ENCODE measurements around the gene FEN1.

Gene FEN1

DNA sequence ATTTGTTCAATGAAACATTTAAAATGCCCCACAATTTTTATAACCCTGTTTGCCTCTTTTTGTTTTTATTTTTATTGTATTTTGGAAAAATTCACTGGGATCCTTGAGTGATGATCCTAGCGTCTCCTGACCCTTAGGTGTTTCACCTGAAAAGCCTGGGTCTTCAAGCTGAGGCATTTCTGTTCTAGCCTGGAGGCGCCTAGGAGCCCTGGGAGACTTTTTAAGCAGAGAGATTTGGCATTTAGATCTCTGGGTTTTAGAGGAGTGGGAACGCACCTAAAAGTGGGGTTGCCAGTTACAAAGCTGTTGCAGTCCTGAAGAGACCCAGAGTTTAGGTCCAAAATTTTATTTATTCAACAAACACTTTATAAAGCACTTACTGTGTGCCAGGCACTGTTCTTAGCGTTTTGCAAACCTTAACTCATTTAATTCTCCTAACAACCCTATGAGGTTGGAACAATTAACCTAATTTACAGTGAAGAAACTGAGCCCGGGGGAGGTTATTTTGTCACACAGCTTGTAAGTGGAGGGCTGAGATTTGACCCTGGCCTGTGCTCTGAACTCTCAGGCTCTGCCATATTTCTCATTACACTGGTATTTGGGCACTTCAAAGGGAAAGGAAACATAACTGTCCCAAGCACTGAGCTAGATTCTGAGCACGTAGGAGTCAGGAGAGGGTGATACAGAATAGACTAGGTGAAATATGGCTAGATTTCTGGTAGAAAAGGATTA lies 24.9 kb downstream of the FEN1 start:
- DNase-seq (ENCODE audit: low read depth) = no peak

DNA sequence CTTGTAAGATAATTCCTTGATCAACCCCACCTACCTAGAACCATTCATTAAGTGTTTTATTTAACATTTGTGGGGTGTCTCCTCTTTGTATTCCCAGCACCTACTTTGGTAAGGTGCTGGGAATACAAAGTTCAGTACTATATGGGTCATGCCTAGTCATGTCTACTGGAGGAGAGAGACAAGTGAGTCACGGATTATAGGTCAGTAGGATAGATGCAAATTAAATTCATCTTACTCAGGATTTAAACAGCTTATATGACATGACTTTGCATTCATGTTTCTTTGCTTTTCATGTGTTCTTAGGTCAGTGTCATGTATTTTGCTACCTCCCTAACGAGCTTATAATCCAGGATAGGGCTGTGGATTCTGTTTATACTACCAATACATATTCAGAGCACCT lies 27.5 kb downstream of the FEN1 start:
- DNase-seq (ENCODE audit: low read depth) = no peak

DNA sequence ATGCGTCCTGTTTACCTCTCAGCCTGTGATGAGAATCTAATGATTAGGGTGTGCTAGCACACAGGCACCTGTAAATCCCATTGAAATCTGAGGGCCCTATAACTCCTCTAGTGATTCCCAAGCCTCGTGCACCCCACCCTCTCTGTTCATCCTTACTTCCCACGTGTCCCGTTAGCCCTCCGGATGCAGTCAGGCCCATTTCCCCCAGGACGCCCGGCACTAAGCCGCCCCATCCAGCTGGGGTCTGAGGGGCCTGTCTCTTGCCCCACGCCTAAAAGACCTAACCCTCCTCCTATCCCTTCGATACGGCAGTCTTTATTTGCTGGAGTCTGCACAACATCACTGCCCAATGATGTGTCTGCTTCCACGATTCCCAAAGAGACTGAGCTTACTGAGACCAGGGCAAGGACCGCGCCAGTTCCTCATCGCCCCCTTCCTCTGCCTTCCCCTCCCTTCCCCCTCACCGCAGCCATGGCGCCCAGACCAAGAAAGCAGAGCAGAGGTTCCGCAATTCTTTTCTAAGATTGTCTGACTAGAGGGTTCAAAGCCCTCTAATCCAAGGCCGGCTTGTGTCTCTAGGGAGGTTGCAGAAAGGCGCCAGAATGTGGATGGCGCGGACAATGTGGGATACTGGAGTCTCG lies 34.3 kb downstream of the FEN1 start:
- no peak for DNase-seq (ENCODE audit: low read depth)

DNA sequence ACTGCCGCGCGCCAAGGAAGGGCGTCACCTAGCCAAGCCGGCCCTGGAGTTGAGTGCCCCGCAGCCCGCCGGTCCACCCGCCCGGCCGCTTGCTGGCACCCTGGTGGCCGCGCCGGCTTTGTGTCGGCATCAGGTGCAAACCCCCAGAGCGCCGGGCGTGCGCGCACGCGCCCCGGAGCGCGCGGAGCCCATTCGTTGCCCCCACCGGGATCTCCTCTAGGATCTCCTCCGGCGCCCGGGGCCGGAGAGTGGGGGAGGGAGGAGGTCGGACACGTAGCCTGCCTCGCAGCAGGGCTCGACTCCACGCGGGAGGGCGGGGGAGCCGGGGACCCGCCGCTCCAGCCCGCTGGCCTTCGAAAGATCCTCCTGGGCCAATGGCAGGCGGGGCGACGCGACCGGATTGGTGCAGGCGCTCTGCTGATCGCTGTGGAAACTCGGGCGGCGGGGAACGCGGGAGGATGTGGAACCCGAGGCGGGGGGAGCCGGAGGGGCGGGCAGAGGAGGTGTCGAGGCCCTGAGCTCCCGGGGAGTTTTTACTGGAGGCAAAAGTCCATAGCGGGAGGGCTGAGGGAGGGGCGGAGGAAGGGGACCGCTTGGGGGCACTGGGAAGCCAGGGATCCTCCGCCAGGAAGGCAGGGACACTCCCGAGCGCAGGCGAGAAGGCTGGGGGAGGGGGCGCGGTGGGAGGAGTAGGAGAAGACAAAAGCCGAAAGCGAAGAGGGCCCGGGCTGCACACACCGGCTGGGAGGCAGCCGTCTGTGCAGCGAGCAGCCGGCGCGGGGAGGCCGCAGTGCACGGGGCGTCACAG lies 35.1 kb downstream of the FEN1 start, which contains the start of gene FADS2:
Gene FADS2 (plus strand): TSS at position 730 of the 808 bp plus-strand sequence. CDS start 91 bp downstream, outside the sequence.
- DNase-seq (ENCODE audit: low read depth) = peak; percentile 85

DNA sequence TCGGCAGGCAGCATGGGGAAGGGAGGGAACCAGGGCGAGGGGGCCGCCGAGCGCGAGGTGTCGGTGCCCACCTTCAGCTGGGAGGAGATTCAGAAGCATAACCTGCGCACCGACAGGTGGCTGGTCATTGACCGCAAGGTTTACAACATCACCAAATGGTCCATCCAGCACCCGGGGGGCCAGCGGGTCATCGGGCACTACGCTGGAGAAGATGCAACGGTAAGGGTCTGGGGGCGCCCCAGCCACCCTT lies 35.6 kb downstream of the FEN1 start:
- no peak for DNase-seq (ENCODE audit: low read depth)

DNA sequence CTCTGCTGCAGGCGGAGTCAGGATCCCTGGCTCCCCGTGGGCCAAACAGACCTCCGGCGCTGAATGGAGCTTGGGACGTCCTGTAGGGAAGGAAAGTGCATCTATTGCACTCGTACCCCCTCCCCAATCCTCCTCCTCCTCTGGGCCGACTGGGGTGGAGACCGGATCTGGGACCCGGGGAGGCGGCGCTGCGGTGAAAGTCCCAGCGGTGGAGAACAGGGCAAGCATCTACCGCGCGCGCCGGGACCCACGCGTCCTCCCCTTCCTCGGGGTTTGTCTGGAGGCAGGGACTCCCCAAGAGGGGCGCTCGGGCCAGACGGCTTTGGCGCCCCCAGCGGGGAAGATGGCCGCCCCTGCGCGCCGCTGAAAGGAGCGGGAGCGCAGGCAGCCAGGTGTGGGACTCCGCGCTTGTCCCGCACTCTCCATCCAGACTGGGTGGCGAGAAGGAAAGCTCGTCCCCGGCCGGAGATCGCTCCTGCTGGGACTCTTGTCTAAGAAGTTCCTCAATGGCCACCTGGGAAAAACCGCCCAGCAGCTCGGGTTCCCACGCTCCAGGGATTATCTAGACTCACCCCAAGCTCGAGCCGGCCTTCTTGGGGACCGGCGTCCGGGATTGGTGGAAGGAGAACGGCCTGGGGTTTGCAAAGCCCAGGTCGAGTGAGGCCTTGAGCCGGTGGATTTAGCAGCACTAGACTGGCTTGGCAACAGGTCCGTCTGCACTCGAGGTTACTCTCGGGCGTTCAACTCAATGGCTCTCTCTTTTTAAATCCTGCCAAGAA lies 36.1 kb downstream of the FEN1 start:
- DNase-seq (ENCODE audit: low read depth) = no peak

DNA sequence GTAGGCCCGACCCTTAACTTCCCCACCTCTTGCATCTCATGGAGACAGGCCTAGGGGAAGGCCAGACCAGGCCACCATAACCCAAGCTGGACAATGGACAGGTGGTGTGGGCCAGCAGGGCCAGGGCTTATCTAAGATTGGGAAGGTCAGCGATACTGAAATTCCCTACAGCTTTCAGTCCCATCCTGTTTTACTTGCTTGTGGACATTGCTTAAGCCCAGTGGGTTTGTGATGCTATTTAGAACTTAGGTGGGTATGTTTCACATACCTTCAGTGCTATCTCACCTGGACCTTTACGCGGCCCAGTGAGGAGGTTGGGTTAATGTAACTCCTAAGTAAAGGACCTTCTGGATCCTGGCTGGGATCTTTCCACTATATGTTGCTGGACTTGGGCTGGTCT lies 37.1 kb downstream of the FEN1 start:
- no peak for DNase-seq (ENCODE audit: low read depth)

DNA sequence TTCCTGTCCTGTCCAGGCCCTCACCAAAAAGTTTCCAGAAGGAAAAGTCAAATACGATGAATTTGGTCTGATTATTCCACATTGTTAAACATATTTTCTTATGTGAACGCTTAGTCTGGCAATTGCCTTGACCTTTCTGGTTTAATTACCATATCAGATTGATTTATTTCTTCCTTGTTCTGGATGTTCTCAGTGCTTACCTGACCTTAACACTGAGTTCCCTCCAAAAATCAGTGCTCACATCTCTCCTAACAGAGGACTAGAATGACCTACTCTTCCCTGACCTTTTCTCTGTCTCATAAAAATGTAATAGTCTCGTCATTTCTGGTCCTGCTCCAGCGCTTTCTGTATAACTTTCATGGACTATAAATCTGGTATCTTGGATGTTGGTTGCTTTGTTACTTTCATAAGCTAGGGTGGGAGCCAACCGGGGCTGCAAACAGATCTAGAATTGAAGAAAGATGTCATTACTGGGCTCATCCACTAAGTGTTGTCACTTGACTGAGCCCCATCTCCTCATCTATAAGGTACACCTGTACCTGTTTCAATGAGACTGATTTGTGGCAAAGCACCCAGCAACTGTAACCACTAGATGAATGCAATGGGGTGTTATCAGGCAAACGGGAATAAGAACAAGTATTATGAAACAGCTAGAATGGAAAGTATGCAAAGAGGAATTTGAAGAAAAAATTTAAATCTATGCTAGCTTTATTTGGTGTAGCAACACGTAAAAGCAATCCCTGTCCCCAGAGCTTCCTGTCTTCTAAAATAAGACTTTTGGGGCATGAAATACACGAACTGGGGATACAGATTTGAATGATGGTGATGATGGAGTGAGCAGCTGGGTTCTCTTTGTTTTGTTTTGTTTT lies 37.8 kb downstream of the FEN1 start:
- no peak for DNase-seq (ENCODE audit: low read depth)

DNA sequence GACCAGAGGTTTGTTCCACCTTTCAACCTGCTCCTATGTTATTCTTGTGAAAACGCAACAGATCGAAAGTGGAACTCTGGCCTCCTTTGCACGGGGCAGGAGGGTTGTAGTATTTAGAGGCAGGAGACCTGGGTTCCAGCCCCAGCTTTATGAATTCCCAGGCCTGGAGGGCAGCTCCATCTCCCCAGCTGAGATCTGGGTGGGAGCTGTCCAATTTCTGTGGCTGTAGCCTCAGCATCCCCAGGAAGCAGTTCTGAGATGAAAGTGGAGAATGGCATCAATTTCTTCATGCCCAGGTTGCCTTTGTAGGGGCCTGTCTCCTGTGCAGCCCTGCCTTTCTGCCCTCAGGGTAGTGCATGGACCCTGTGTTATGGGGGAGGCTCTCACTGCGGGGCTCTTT lies 39.5 kb downstream of the FEN1 start:
- no peak for DNase-seq (ENCODE audit: low read depth)

DNA sequence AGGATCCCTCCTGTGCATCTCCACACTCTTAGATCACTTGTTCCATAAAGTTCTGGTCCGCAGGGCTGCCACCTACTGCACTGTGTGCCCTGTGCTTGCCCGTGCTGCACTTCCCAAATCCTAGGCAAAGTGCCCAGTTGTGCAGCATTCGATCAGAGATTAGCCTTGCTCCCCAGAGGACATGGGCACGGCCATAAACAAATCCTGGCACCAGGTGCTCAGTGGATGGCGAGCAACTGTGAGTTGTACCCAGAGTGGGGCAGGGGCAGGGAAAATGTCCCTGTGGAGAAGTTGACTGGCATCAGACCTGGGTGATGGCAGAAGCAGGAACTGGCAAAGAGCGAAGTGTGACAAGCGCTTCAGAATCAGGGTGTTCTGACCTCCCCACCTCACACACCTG lies 40.0 kb downstream of the FEN1 start:
- DNase-seq (ENCODE audit: low read depth) = no peak

DNA sequence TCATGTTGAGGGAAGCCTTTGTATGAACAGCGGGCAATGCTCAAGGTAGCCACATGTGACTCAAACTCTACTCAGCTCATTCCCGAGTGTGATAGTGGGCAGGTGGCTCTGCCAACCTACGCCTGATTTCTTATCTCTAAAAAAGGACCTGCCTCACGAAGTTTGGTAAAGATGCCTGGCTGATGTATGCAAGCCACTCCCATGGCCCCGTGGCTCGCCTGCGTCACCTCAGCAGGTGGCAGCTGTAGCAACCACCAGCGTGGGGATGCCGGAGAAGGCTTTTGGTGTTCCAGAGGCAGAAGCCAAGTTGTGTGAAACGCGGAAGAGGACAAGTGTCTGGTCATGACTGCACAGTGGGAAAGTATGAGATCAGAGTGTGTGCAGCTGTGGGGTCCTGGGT lies 40.8 kb downstream of the FEN1 start:
- DNase-seq (ENCODE audit: low read depth) = no peak

DNA sequence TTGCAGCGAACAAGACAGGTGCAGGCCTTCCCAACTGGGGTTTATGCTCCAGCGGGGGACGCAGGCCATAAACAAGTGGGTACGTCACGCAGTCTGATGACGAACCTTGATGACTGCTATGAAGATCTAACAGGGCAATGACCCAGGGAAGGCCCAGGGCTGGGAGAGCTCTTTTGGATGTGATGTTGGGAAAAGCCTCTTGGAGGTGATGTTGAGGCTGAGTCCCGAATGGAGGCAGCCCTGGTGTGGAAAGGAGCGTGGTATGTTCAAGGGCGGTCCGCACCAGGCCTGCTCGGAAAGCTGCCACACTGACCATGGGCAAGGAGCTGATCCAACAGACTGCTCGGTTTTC lies 41.2 kb downstream of the FEN1 start:
- no peak for DNase-seq (ENCODE audit: low read depth)

DNA sequence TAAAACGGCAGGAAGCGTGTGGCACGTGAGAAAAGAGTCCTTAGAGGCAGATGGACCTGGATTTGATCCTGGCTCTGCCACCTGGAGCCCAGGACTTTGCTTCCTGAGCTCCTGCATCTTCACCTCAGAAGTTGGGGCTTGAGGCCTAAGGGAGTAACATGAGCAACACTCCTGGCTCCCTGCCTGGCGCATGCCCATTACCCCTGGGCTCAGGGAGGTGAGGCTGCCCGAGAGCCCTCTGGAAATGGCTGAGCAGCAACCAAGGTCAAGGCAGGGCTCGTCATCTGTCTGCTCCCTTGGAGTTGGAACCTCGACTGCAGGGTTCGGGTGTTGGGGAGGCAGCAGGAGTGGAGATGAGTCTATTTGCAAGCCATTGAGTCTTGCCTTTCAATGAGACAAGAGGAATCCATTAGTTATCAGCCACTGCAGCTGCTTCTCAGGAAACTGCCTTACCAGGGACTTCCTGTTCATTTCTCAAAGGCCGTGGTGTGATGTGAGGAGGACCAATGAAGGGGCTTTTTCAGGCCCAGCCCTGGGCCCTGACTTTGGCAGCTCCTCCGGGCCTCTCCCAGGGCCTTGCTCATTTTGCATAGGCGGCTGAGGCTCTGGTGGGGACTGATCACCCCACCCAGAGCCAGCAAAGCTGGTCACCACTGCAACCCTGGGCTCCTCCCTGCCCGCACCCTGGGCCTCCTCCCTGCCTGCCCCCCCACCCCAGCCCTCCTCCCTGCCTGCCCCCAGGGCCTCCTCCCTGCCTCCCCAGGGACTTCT lies 41.8 kb downstream of the FEN1 start:
- no peak for DNase-seq (ENCODE audit: low read depth)

DNA sequence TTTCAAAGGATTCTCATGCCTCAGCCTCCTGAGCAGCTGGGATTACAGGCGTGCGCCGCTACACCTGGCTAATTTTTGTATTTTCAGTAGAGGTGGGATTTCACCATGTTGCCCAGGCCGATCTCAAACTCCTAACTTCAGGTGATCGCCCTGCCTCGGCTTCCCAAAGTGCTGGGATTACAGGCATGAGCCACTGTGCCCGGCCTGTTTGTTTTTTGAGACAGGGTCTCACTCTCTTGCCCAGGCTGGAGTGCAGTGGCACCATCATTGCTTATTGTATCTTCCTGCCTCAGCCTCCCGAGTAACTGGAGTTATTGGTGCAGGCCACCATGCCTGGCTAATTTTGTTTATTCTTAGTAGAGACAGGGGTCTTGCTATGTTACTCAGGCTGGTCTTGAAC lies 43.5 kb downstream of the FEN1 start:
- no peak for DNase-seq (ENCODE audit: low read depth)

DNA sequence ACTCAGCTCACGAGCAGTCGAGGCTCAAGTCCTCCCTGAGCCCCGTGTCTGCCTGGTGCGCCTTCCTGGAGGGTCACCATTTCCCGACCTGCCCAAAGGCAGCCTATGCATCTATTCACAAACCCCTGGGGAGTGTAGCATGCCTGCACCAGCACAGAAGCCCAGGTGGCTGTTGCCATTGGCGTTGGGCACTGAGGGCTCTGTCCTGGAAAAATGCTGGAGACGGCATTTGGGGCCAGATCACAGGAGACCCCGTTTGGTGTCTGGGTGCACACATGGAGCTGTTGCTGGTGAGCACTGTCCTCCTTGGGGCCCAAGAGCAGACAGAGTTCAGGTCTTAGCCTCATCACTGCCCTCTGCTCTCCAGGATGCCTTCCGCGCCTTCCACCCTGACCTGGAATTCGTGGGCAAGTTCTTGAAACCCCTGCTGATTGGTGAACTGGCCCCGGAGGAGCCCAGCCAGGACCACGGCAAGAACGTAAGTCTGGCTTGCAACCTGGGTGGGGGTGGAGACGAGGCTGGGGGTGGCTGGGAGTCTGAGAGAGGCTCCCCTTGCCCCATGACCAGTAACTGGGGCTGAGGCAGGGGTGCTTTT lies 44.8 kb downstream of the FEN1 start:
- DNase-seq (ENCODE audit: low read depth) = no peak

DNA sequence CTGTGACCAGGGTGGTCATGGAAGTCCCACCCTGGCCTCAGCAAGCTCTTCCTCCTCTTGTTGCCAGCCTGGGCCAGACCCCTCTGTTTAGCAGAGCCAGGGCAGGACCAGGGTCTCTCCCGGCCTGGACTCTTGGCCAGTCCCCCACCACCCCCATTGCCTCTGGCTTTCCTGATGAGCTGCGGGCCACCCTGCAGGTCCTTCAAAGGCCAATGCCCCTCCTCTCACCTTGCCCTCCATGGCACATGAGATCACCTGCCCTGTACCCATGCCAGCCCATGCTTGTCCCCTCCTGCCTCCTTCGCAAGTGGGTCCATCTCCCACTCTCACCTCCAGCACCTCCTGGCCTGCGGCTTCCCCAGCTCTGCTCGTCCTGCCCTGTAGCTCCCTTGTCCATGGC lies 45.8 kb downstream of the FEN1 start:
- DNase-seq (ENCODE audit: low read depth) = no peak

DNA sequence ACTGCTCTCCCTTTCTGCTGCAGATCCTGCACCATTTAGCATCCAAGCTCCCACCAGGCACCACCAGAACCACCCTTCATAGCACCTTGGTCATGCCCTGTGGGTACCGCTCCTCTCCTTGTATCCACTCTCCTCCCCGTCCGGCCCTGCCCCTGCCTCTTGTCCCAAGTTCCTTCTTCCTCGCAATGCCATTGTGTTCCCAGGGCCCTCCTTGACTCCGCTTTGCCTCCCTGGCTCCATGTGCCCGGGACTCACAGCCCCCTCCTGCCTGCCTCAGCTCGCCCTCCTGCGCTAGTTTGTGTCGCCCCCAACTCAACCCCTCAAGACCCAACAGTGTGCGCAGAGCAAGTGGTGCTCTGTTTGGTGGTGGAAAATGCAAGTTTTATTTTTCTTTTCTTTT lies 46.2 kb downstream of the FEN1 start:
- no peak for DNase-seq (ENCODE audit: low read depth)

DNA sequence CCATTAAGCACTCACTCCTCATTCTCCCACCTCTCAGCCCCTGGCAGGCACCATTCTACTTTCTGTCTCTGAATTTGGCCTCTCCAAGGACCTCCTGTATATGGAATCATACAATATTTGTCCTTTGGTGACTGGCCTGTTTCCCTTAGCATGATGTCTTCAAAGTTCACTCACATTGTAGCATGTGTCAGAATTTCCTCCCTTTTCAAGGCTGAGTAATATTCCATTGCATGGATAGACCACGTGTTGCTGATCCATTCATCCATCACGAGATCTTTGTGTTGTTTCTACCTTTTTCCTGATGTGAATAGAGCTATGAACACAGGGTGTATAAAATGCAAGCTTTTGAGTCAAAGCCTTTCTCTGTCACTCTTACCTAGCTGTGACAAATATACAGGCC lies 47.0 kb downstream of the FEN1 start:
- no peak for DNase-seq (ENCODE audit: low read depth)

DNA sequence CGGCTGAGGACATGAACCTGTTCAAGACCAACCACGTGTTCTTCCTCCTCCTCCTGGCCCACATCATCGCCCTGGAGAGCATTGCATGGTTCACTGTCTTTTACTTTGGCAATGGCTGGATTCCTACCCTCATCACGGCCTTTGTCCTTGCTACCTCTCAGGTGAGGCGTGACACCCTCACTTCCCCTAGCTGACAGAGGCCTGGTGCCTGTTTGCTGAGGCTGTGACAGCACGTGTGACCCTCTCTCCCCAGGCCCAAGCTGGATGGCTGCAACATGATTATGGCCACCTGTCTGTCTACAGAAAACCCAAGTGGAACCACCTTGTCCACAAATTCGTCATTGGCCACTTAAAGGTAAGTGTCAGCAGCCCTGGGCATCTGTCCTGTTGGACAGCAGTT lies 47.7 kb downstream of the FEN1 start:
- DNase-seq (ENCODE audit: low read depth) = no peak

Data from non-pigmented ciliary epithelial cell (primary cell).